ENCODE measurements around the gene MAP3K3.

DNA sequence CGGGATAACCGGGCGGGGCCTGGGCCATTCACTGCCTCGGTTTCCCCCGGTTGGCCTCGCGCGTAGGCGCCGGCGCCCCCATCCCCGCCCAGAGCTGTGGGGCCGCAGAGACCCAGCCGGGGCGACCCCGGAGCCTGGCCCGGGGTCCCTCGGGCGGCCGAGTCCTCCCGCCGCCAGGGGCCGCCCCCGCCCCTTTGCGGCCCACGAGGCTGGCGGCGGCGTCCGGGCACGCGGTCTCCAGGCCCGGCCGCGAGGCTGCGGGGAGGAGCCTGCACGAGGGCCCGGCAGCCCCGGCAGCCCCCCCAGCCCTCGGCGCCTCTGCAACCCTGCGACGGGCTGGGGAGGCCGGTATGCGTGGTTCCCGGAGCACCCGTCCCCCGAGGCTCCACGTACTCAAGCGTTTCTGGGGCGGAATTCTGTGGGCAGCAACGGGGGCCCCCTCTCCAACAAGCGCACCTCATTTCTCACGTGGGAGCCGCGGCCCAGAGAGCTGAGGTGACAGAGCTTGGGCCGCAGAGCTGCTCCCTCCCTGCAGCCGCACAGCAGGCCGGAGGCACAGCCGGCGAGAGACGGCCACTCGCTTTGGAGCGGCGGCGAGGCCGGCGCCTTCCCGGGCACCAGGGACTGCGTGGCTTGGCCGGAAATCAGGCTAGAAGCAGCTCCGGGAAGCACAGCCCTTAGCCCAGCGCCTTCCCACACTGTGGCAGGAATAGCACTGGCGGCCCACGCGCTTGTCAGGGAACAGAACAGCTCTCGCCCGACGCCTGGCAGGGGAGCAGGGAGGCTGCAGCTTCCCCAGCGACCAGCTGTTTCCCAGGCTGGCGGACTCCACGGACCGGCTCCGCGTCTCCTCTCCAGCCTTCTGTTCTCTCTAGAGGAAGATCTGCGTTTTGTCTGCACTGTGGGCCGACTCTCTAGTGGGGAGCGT lies 78.6 kb downstream of the MAP3K3 start:
- no peak for TF ChIP-seq EZH2 (IDR thresholded peaks at IDR 0.05; ENCODE audit: insufficient read depth, poor library complexity, severe bottlenecking)
- TF ChIP-seq EZH2phosphoT487 (IDR thresholded peaks at IDR 0.05; ENCODE audit: insufficient read depth, low read depth): no peak
